T-helper 2 cell treated with Interferon-gamma antibody and Interleukin-4, amounts not matched to agents 5 μg/mL and 100 μg/mL, for 36 hours (primary cell): Measurements from ENCODE around the gene BCAS3.

Source experiments
- DNase-seq: peaks from one replicate; pipeline ENCODE4 v3.0.0; 2021; ENCODE audit warnings: low spot score
- H3K27ac Mint-ChIP-seq: one replicate; pipeline ENCODE4 v1.8.0; 2021; ENCODE audit warnings: mild to moderate bottlenecking, mixed read lengths
- H3K27me3 Mint-ChIP-seq: one replicate; pipeline ENCODE4 v1.8.0; 2021; ENCODE audit warnings: low read depth, mixed read lengths
- H3K36me3 Mint-ChIP-seq: one replicate; pipeline ENCODE4 v1.8.0; 2021; ENCODE audit warnings: low read depth, mixed read lengths
- H3K4me1 Mint-ChIP-seq: one replicate; pipeline ENCODE4 v1.8.0; 2021; ENCODE audit warnings: low read depth, mixed read lengths
- H3K4me3 Mint-ChIP-seq: one replicate; pipeline ENCODE4 v1.8.0; 2022; ENCODE audit warnings: mild to moderate bottlenecking, moderate library complexity, mixed read lengths
- H3K9me3 Mint-ChIP-seq: one replicate; pipeline ENCODE4 v1.8.0; 2021; ENCODE audit warnings: mixed read lengths

The BCAS3 gene

GRCh38 chr17:61066062-61066461 is 388.4 kb downstream of the BCAS3 start:
- peaks cover 3% of the 10 kb centered on the region for H3K9me3 Mint-ChIP-seq
- H3K27ac Mint-ChIP-seq: no peak overlapping the region
- peaks cover 21% of the 10 kb centered on the region for H3K4me1 Mint-ChIP-seq
- H3K27me3 Mint-ChIP-seq: no peaks in the 10 kb centered on the region
- H3K4me3 Mint-ChIP-seq: no peak overlapping the region
- DNase-seq: no peak
- peaks cover 4% of the 10 kb centered on the region for H3K36me3 Mint-ChIP-seq

GRCh38 chr17:61070649-61071048 is 393.0 kb downstream of the BCAS3 start:
- Mint-ChIP-seq H3K27me3 (no peaks in the 10 kb centered on the region), H3K9me3 (peaks cover 3% of the 10 kb centered on the region)

DNA sequence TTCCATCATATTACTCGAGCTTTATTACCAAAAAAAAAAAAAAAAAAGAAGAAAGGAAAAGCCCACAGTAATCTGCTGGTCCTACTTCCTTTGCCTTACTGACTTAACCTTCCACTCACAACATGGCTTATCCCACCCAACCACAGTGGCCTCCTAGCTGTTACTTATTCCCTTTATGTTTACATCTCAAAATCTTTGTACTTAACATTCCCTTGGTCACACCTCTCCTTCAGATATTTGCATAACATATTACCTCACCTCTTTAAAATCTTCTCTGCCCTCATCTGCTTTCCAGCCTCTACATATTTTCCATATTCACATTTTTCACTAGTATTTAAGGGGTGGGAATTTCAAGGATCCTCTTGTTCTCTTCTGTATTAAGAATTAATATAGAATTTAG is 395.0 kb downstream of the BCAS3 start:
- DNase-seq: no peak

More at GRCh38 chr17:61070649-61071048, 393.0 kb downstream of the BCAS3 start:
- Mint-ChIP-seq H3K4me1 (peaks cover 25% of the 10 kb centered on the region), H3K4me3 (no peak overlapping the region), H3K27ac (no peak overlapping the region), H3K36me3 (peaks cover 4% of the 10 kb centered on the region)
- DNase-seq: no peak

DNA sequence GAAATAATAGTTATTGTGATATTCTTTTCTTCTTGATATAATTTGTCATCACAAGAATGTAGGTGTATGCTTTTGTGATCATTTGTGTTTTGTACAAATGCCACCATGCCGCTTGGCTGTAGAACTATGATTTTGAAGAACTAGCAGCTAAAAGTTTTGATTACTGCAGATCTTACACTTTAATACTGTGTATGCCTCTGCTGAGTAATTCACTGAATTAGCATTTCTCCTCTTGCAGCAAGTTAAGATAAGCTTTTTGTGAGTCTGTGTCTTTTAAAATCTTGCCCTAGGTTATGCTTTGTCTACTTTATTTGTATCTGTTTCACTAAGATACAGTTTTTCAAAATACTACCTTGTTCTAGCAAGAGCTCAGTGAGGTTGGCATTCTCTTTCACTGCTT is 395.5 kb downstream of the BCAS3 start:
- DNase-seq: no peak
- no peak overlapping the region for H3K27ac Mint-ChIP-seq
- H3K9me3 Mint-ChIP-seq: peaks cover 3% of the 10 kb centered on the region
- no peak overlapping the region for H3K4me3 Mint-ChIP-seq
- peaks cover 23% of the 10 kb centered on the region for H3K4me1 Mint-ChIP-seq
- H3K36me3 Mint-ChIP-seq: peaks cover 4% of the 10 kb centered on the region
- H3K27me3 Mint-ChIP-seq: no peaks in the 10 kb centered on the region

More for the DNA sequence above, 395.0 kb downstream of the BCAS3 start:
- no peaks in the 10 kb centered on the region for H3K27me3 Mint-ChIP-seq
- no peak overlapping the region for H3K27ac Mint-ChIP-seq
- H3K4me3 Mint-ChIP-seq: no peak overlapping the region
- peaks cover 23% of the 10 kb centered on the region for H3K4me1 Mint-ChIP-seq
- H3K9me3 Mint-ChIP-seq: peaks cover 3% of the 10 kb centered on the region
- peaks cover 4% of the 10 kb centered on the region for H3K36me3 Mint-ChIP-seq

- Mint-ChIP-seq H3K27ac (no peak overlapping the region), H3K27me3 (no peaks in the 10 kb centered on the region)
- no peak for DNase-seq
These were observed 396.3 kb downstream of the BCAS3 start for GRCh38 chr17:61073799-61074513.

DNA sequence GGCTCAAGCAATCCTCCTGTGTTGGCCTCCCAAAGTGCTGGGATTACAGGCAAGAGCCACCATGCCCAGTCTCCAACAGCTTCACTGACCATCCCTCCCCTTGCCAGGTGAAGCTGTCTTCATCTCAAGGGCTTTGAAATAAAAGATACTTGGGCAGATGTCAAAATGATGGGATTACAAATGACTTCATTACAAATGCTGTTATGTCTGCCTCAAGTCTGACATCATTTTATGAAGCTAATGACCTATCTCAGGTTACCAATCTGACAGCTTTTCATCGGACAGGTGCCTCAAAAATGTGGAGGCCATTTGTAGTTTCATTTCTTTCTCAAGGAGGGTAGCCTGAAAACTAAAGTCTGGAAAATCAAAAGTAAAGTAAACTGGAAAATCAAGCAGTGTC is 398.3 kb downstream of the BCAS3 start:
- H3K4me1 Mint-ChIP-seq: peaks cover 13% of the 10 kb centered on the region
- no peaks in the 10 kb centered on the region for H3K27me3 Mint-ChIP-seq
- no peak overlapping the region for H3K27ac Mint-ChIP-seq
- H3K36me3 Mint-ChIP-seq: no peaks in the 10 kb centered on the region
- DNase-seq: no peak
- H3K4me3 Mint-ChIP-seq: no peak overlapping the region
- H3K9me3 Mint-ChIP-seq: no peaks in the 10 kb centered on the region

More at GRCh38 chr17:61073799-61074513, 396.3 kb downstream of the BCAS3 start:
- peaks cover 3% of the 10 kb centered on the region for H3K36me3 Mint-ChIP-seq
- peaks cover 22% of the 10 kb centered on the region for H3K4me1 Mint-ChIP-seq
- no peak overlapping the region for H3K4me3 Mint-ChIP-seq
- peaks cover 2% of the 10 kb centered on the region for H3K9me3 Mint-ChIP-seq

- Mint-ChIP-seq H3K4me3 (no peak overlapping the region), H3K9me3 (no peaks in the 10 kb centered on the region), H3K36me3 (no peaks in the 10 kb centered on the region), H3K4me1 (peaks cover 13% of the 10 kb centered on the region), H3K27me3 (no peaks in the 10 kb centered on the region), H3K27ac (no peak overlapping the region)
- DNase-seq: no peak
These were observed 399.0 kb downstream of the BCAS3 start for GRCh38 chr17:61076621-61077031.

DNA sequence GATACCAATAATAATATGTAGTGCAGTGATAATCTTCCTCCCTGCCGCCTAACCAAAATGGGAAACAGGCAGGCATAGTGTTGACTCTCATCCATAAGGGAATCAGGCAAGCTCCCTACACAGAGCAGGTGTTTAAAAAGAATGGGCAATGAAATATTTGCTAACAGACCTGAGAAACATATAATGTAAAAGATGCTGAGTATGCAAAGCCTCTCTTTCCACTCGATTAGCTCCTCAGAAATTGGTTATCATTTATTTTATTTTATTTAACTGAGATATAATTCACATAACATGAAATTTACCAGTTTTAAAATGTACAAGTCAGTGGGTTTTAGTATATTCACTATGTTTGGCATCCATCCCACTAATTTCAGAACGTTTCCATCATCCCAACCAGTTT is 404.3 kb downstream of the BCAS3 start:
- Mint-ChIP-seq H3K4me1 (no peaks in the 10 kb centered on the region), H3K27me3 (no peaks in the 10 kb centered on the region), H3K36me3 (no peaks in the 10 kb centered on the region), H3K9me3 (no peaks in the 10 kb centered on the region), H3K4me3 (no peak overlapping the region), H3K27ac (no peak overlapping the region)
- no peak for DNase-seq

DNA sequence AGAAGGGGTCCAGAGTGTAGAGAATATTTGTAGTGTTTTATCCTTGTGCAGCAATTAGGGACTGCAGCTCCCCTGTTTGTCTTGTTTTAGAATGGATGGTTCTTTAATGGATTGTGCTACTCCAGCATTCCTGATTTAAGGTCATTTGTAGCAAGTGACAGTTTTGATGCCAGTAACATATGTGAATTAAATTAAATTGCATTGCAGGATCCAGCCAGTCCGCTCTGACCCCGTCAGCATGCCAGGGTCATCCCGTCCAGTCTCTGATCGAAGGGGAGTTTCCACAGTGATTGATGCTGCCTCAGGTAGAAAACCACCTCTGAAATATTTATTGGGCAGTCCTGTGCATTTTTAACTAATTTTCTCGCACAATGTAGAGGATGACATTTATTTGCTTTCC is 406.6 kb downstream of the BCAS3 start:
- H3K27ac Mint-ChIP-seq: no peak overlapping the region
- H3K4me3 Mint-ChIP-seq: no peak overlapping the region
- H3K4me1 Mint-ChIP-seq: no peaks in the 10 kb centered on the region
- no peaks in the 10 kb centered on the region for H3K27me3 Mint-ChIP-seq
- no peak for DNase-seq
- H3K9me3 Mint-ChIP-seq: no peaks in the 10 kb centered on the region
- no peaks in the 10 kb centered on the region for H3K36me3 Mint-ChIP-seq

DNA sequence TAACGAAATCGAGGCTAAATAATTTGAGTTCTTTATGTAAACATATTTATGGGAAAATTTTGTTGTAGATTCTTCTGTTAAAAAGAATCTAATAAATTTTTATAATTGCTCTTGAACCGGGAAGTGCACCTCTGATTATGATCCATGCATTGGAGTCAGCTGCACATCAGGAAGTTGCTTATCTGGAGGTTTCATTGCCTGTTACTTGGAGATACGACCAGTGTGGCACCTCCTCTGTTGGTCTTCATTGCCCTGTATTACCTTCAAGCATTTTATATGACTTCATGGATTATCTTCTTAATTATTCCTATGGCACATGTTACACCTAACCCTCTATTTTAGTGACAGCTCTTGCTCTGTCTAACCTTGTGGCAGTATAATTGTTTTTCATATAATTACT is 409.4 kb downstream of the BCAS3 start:
- DNase-seq: no peak
- Mint-ChIP-seq H3K9me3 (no peaks in the 10 kb centered on the region), H3K4me1 (no peaks in the 10 kb centered on the region), H3K27ac (no peak overlapping the region), H3K4me3 (no peak overlapping the region), H3K27me3 (no peaks in the 10 kb centered on the region), H3K36me3 (no peaks in the 10 kb centered on the region)

DNA sequence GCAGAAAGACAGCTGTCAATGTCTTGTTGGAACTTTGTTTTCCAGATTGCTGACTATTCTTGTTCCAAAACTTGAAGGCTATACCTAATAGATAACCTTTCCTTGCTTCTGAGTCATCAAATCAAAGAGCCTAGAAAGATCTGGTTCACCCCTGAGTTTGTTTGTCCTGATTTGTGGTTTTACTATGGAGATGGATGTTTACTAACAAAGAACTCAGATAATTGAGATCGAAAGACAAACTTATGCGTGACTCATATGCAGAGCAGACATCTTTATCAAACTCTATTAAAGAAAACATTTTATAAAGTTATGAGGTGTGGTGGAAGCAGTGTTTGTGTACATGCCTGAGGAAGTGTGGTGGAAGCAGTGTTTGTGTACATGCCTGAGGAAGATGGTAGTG is 410.9 kb downstream of the BCAS3 start:
- Mint-ChIP-seq H3K9me3 (peaks cover 3% of the 10 kb centered on the region), H3K27ac (no peak overlapping the region), H3K36me3 (no peaks in the 10 kb centered on the region), H3K4me1 (no peaks in the 10 kb centered on the region), H3K4me3 (no peak overlapping the region), H3K27me3 (no peaks in the 10 kb centered on the region)
- DNase-seq: no peak

- no peak for DNase-seq
- Mint-ChIP-seq H3K4me3 (no peak overlapping the region), H3K27ac (no peak overlapping the region), H3K4me1 (no peaks in the 10 kb centered on the region), H3K27me3 (no peaks in the 10 kb centered on the region), H3K9me3 (peaks cover 3% of the 10 kb centered on the region), H3K36me3 (no peaks in the 10 kb centered on the region)
These were observed 413.4 kb downstream of the BCAS3 start for GRCh38 chr17:61091096-61091495.

- no peaks in the 10 kb centered on the region for H3K4me1 Mint-ChIP-seq
- H3K36me3 Mint-ChIP-seq: no peaks in the 10 kb centered on the region
- no peaks in the 10 kb centered on the region for H3K9me3 Mint-ChIP-seq
- no peaks in the 10 kb centered on the region for H3K27me3 Mint-ChIP-seq
- DNase-seq: no peak
- H3K27ac Mint-ChIP-seq: no peak overlapping the region
- H3K4me3 Mint-ChIP-seq: no peak overlapping the region
These were observed 420.1 kb downstream of the BCAS3 start for GRCh38 chr17:61097781-61098180.

DNA sequence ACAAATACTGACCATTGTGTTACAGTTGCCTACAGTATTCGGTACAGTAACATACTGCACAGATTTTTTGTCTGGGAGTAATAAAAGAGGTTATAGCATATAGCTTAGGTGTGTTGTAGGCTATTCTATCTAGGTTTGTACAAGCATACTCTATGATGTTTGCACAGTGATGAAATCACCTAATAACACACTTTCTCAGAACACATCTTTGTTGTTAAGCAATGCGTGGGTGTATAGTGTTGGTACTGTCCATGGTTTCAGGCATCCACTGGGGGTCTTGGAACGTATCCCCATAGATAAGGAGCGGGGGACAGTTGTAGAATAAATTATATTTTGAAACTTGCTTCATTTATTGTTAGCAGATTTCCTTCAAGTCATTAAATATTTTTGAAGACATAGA is 428.7 kb downstream of the BCAS3 start:
- peaks cover 10% of the 10 kb centered on the region for H3K9me3 Mint-ChIP-seq
- H3K36me3 Mint-ChIP-seq: no peaks in the 10 kb centered on the region
- no peak overlapping the region for H3K4me3 Mint-ChIP-seq
- H3K27me3 Mint-ChIP-seq: no peaks in the 10 kb centered on the region
- H3K4me1 Mint-ChIP-seq: no peaks in the 10 kb centered on the region
- no peak for DNase-seq
- no peak overlapping the region for H3K27ac Mint-ChIP-seq

- peaks cover 14% of the 10 kb centered on the region for H3K9me3 Mint-ChIP-seq
- no peaks in the 10 kb centered on the region for H3K27me3 Mint-ChIP-seq
- no peak overlapping the region for H3K27ac Mint-ChIP-seq
- H3K4me3 Mint-ChIP-seq: no peak overlapping the region
- no peak for DNase-seq
- H3K36me3 Mint-ChIP-seq: no peaks in the 10 kb centered on the region
- H3K4me1 Mint-ChIP-seq: peaks cover 5% of the 10 kb centered on the region
These were observed 438.9 kb downstream of the BCAS3 start for GRCh38 chr17:61116577-61116976.
